ENCODE data around the gene RBM3.
A peak's percentile ranks its signal among the peaks of the same experiment; 100 is the strongest.

The RBM3 gene

DNA sequence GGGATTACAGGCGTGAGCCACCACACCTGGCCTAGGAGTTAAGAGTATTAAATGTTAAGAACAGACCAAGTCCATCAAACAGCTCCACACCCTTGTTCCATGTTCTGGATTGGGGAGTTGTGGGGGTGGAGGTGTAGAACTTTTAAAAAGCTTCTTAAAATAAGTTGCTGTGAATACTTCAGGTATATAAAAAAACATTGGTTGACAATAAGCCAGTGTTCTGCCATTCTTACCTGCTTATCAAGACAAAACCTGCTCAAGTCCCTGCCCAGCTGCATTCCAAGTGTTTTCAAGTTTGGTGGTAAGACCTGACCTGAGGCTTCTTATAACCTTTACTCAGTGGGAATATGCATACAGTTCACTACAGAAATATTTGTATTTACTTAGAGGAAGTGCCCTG is 6.4 kb downstream of the RBM3 start:
- no peak for DNase-seq
- in situ Hi-C loops (cut with HindIII; ENCODE audit: low pct_ligation_motif_present, low sequenced_read_pairs): no loop called here
- no peak overlapping the region for H3K4me3 ChIP-seq (ENCODE audit: low read depth, low read length)
- H3K27me3 ChIP-seq (replicated peaks): no peaks in the 10 kb centered on the region
- TF ChIP-seq, protein P1, sequence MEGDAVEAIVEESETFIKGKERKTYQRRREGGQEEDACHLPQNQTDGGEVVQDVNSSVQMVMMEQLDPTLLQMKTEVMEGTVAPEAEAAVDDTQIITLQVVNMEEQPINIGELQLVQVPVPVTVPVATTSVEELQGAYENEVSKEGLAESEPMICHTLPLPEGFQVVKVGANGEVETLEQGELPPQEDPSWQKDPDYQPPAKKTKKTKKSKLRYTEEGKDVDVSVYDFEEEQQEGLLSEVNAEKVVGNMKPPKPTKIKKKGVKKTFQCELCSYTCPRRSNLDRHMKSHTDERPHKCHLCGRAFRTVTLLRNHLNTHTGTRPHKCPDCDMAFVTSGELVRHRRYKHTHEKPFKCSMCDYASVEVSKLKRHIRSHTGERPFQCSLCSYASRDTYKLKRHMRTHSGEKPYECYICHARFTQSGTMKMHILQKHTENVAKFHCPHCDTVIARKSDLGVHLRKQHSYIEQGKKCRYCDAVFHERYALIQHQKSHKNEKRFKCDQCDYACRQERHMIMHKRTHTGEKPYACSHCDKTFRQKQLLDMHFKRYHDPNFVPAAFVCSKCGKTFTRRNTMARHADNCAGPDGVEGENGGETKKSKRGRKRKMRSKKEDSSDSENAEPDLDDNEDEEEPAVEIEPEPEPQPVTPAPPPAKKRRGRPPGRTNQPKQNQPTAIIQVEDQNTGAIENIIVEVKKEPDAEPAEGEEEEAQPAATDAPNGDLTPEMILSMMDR (IDR thresholded peaks at IDR 0.05; ENCODE audit: low read depth, low read length, missing control alignments): no peak
- no peak overlapping the region for H3K27ac ChIP-seq
- peaks cover 37% of the 10 kb centered on the region for H3K36me3 ChIP-seq (replicated peaks)

DNA sequence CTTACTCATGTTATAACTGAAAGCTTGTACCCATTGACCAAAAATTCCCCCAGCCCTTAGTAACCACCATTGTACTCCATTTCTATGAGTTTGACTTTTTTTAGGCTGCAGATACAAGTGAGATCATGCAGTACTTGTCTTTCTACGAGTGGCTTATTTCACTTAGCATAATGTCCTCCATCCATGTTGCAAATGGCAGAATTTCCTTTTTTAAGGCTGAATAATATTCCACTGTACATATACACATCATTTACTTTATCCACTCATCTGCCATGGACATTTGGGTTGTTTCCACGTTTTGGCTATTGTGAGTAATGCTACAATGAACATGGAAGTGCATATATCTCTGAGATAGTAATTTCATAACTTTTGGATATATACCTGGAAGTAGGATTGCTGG is 10.4 kb downstream of the RBM3 start:
- Histone ChIP-seq H3K27me3 (replicated peaks) (no peaks in the 10 kb centered on the region), H3K4me3 (ENCODE audit: low read depth, low read length) (no peak overlapping the region), H3K36me3 (replicated peaks) (peaks cover 4% of the 10 kb centered on the region), H3K27ac (no peak overlapping the region)
- TF ChIP-seq, protein P1 (IDR thresholded peaks at IDR 0.05; ENCODE audit: low read depth, low read length, missing control alignments): no peak
- DNase-seq: no peak
- in situ Hi-C loops (cut with HindIII; ENCODE audit: low pct_ligation_motif_present, low sequenced_read_pairs): no loop called here

DNA sequence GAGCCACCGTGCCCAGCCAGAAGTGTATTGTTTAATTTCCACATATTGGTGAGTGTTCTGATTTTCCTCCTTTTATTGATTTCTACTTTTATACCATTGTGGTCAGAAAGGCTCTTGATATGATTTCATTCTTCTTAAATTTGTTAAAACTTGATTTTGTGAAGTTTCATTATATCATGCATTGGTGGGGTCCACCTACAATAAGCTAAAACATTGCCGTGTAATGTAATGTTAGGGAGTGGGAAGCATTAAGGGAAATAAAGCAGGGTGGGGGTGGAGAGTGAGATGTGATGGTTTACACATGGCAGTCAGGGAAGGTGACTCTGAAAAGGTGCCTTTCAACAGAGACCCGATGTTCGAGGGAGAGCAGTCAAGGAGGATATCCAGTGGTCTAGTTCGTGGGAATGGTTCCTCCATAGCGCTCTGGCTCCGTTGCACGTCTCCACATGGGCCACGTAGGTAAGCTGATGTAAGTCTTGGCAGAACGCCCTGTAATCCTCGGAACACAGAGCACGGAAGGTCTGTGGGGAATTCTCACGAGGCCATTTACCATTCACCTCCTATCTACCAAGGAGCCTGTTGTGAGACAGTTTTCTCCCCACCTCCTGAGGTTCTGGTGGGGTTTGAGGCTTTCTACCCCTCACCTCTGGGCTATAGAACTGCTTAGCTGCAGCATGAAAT is 15.3 kb downstream of the RBM3 start:
- no peaks in the 10 kb centered on the region for H3K36me3 ChIP-seq (replicated peaks)
- no peaks in the 10 kb centered on the region for H3K27me3 ChIP-seq (replicated peaks)
- no peak overlapping the region for H3K27ac ChIP-seq
- in situ Hi-C loops (cut with HindIII; ENCODE audit: low pct_ligation_motif_present, low sequenced_read_pairs): no loop called here
- DNase-seq: no peak
- H3K4me3 ChIP-seq (ENCODE audit: low read depth, low read length): no peak overlapping the region
- TF ChIP-seq, protein P1 (IDR thresholded peaks at IDR 0.05; ENCODE audit: low read depth, low read length, missing control alignments): no peak

DNA sequence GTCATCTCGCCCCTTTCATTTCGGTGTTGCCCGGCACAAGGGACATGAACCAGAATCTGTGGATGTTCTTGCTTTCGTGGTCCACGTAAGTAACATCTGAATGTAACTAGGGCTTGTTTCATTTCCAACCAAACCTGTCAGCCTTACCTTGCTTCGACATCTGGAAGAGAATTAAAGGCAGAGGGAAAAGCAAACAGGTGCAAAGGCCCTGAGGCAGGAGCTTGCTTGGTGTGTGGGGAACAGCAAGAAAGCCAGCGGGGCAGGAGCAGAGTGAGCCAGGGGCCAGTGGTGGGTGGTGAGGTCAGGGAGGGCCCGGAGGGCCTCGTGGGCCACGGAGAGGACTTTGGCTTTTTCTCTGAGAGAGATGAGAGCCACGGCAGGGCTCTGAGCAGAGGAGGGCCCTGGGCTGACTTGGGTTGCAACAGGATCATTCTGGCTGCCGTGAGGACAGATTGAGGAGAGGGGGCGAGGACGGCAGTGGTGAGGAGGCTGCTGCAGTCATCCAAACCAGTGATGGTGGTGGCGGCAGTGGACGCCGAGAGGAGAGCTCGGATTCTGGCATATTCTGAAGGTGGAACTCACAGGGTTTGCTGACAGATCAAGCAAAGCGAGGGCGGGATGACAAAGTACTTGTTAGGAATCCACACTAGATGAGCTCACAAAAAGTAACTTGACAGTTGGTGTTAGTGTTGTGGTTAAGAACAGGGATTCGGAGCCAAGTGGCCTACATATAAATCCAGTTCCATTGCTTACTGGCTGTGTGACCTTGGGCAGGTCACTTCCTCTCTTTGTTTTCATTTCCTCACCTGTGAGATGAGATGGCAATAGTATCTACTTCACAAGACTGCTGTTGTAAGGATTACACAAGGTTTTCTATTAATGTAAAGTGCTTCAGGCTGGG is 16.2 kb downstream of the RBM3 start:
- in situ Hi-C loops (cut with HindIII; ENCODE audit: low pct_ligation_motif_present, low sequenced_read_pairs): no loop called here
- TF ChIP-seq, protein P1 (IDR thresholded peaks at IDR 0.05; ENCODE audit: low read depth, low read length, missing control alignments): no peak
- DNase-seq: no peak
- peak overlapping the region; percentile 73 for H3K27ac ChIP-seq
- no peaks in the 10 kb centered on the region for H3K36me3 ChIP-seq (replicated peaks)
- no peak overlapping the region for H3K4me3 ChIP-seq (ENCODE audit: low read depth, low read length)
- H3K27me3 ChIP-seq (replicated peaks): no peaks in the 10 kb centered on the region

DNA sequence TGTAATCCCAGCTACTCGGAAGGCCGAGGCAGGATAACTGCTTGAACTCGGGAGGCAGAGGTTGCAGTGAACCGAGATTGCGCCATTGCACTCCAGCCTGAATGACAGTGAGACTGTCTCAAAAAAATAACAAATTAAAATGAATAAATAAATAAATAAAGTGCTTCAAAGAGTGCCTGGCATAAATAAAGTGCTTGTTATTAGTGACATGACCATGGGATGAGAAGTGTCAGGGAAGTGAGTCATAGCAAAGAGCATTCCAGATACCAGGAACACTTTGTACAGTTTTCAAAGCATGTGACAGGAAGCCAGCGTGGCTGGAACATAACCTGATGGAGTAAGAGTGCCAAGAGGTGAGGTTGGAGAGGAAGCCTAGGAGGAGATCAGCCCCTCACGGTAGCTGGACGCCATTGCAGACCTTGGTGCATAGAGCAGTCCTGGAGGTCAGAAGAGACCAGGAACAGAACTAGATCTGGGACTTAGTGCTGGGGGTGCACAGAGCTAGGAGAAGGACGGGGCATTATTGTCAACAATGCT is 17.0 kb downstream of the RBM3 start:
- no peak overlapping the region for H3K4me3 ChIP-seq (ENCODE audit: low read depth, low read length)
- peak overlapping the region; percentile 73 for H3K27ac ChIP-seq
- H3K36me3 ChIP-seq (replicated peaks): no peaks in the 10 kb centered on the region
- peak; percentile 73 for DNase-seq
- TF ChIP-seq, protein P1 (IDR thresholded peaks at IDR 0.05; ENCODE audit: low read depth, low read length, missing control alignments): peak; percentile 54
- H3K27me3 ChIP-seq (replicated peaks): no peaks in the 10 kb centered on the region
- in situ Hi-C loops (cut with HindIII; ENCODE audit: low pct_ligation_motif_present, low sequenced_read_pairs): no loop called here

Measured in brain microvascular endothelial cell (primary cell).